Liver (tissue), 3 donors: ENCODE results near the gene C15orf39.

Experiments used
- CTCF ChIP-seq: fragments of 150-350 bp; IDR thresholded peaks from 2 replicates; pipeline ENCODE4 v1.5.1; 2017; ENCODE audit warnings: improper control_type of control experiment, low read depth, low read length; ENCODE audit not compliant: missing input control
- EGR1 ChIP-seq, 2 donors: IDR thresholded peaks; 2 replicates each; pipeline ENCODE4 v1.6.1; 2016 to 2018; ENCODE audit warnings: antibody characterized with exemption in 2 of 2, low read depth in 2 of 2
- REST ChIP-seq: IDR thresholded peaks from 2 replicates; pipeline ENCODE4 v1.6.1; 2016; ENCODE audit warnings: antibody characterized with exemption, mild to moderate bottlenecking
- donor health status: healthy.
- donor health status: healthy.

DNA sequence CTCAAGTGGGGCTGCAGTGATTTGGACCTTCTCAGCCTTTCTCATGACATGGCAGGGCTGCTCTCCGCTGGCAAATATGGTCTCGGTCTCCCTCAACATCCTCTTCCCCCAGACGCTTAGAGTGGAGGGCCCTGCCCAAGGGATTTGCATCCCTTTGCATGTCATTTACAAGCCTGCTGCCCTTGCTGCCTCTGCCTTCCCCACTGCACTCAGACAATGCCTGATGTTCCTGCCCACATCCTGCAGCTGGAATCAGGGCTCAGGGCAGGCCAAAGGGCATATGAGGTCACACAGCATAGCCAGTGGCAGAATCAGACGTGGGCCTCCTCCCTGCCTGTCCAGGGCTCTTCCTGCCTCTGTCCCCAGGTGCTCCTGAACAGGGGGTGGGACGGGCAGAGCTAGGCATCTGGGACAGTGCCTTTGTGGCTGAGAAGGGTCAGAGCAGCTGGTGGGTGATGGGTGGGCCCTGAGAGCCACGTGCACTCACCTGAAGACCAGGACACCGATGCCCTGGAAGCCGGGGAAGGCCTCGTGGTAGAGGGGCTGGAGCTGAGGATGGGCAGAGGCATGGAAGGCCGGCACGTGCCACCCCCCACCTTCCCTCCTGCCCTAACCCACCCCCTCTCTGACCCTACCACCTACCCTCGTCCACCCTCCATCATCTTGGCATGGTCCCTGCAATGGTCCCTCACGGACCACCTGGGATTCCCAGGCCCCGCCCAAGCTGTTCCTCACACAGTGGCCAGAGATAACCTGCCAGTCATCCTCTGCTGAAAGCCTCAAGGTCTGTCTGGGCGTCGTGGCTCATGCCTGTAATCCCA, 29.1 kb downstream of the C15orf39 start:
- TF ChIP-seq EGR1 (IDR thresholded peaks at IDR 0.05; ENCODE audit: low read depth in 2 of 2) (no peak), REST (no peak), CTCF (no peak)
